Activated CD4-positive, alpha-beta T cell treated with anti-CD3 and anti-CD28 coated beads, Interleukin-2, amount 10 ng/mL, durations not matched to agents 24 days and 14 days (primary cell): ENCODE results near the gene OR1D2. TPM values are rescaled to one million over a fixed set of nuclear protein-coding genes. Genes with fewer than 3 reads are reported as not detected.
A peak's percentile ranks its signal among the peaks of the same experiment; 100 is the strongest.

Source experiments
- DNase-seq: peaks from one replicate; pipeline ENCODE4 v3.0.0; 2022
- H3K27ac Mint-ChIP-seq: one replicate; pipeline ENCODE4 v1.8.0; 2022; ENCODE audit warnings: mild to moderate bottlenecking, mixed read lengths
- H3K27me3 Mint-ChIP-seq: one replicate; pipeline ENCODE4 v1.8.0; 2022; ENCODE audit warnings: mixed read lengths
- H3K36me3 Mint-ChIP-seq: one replicate; pipeline ENCODE4 v1.8.0; 2022; ENCODE audit warnings: low read depth, mild to moderate bottlenecking, mixed read lengths
- H3K4me1 Mint-ChIP-seq: one replicate; pipeline ENCODE4 v1.8.0; 2021; ENCODE audit warnings: mixed read lengths
- H3K4me3 Mint-ChIP-seq: one replicate; pipeline ENCODE4 v1.8.0; 2022; ENCODE audit warnings: mild to moderate bottlenecking, moderate library complexity, mixed read lengths
- H3K9me3 Mint-ChIP-seq: one replicate; pipeline ENCODE4 v1.8.0; 2021; ENCODE audit warnings: mixed read lengths
- intact Hi-C: fragments of 100-400 bp; cut with micrococcal nuclease; formaldehyde crosslinking; loops from one replicate; pipeline ENCODE4 v1.15.1; 2023
- total RNA-seq: library from RNA; stranded (reverse); gene quantifications from 2 replicates; pipeline ENCODE4 v1.2.3, GENCODE V29; 2022

The OR1D2 gene
- total RNA-seq, 1 donor from 2014 or later, result not detected

DNA sequence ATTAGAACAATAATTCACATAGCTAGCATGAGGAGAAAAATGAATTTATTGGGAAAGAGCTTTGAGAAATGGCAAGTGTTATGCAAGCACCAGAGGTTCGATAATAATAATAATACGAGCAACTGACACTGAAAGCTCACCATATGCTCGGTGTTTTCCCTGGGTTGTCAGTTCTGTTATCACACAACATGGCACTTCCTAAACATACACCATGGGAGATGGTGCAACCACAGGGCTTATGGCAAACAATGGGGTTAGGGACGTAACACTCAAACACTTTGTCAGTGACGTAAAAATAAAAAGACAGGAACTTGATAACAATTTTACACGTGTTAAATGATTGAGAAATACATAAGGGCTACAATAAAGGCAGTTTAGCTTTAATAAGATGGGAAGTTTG, 64.5 kb downstream of the OR1D2 start:
- H3K27ac Mint-ChIP-seq, result no peak overlapping the region
- intact Hi-C loops, result loop anchor here (10.0 kb wide), 1 partner anchor 595 kb away; the partner anchor contains the start of genes CTNS and SHPK
- H3K36me3 Mint-ChIP-seq, result no peaks in the 10 kb centered on the region
- no peaks in the 10 kb centered on the region for H3K4me1 Mint-ChIP-seq
- peak; percentile 46 for DNase-seq
- H3K27me3 Mint-ChIP-seq, result no peaks in the 10 kb centered on the region
- peaks cover 6% of the 10 kb centered on the region for H3K9me3 Mint-ChIP-seq
- no peak overlapping the region for H3K4me3 Mint-ChIP-seq

DNA sequence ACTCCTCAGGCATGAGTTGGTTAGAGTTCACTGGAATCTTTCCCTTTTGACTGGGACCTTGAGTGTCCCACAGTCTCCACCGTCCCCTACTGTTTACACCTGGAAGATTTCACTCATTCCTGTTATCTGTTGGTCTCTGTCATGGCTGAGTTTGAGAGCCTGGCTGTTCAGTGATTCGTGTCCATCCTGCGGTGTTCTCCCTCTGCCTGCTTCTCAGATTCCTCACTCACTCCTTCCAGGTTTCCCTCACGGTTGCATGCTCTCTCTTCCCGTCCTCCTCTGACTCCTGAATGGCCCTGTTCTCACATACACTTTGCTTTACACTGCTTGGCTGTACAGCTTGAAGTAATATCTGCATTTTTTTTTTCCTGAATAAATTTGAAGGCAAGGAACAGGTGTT, 65.3 kb downstream of the OR1D2 start:
- Mint-ChIP-seq H3K4me3 (no peak overlapping the region), H3K9me3 (no peaks in the 10 kb centered on the region), H3K27me3 (no peaks in the 10 kb centered on the region), H3K27ac (no peak overlapping the region), H3K4me1 (no peaks in the 10 kb centered on the region), H3K36me3 (no peaks in the 10 kb centered on the region)
- intact Hi-C loops, result no loop called here
- DNase-seq, result peak; percentile 40

Other genes starting within 250 kb of the OR1D2 start
- gene OR1D5, start 40.8 kb downstream of the OR1D2 start, total RNA-seq, result not detected in 2 replicates
- not detected in 2 replicates for gene OR1G1, start 23.1 kb upstream of the OR1D2 start, total RNA-seq
- gene OR1A2, start 93.1 kb upstream of the OR1D2 start, total RNA-seq, result not detected in 2 replicates
- gene OR1A1, start 103.2 kb upstream of the OR1D2 start, total RNA-seq, result not detected in 2 replicates
- gene OR3A1, start 193.9 kb upstream of the OR1D2 start, total RNA-seq, result 0.21 TPM in 1 of 2 replicates, not detected in the other